PC-9 (cell line): Measurements from ENCODE around the gene KIAA1217.

Experiments
- EZH2 ChIP-seq: fragments of 200-600 bp; sonication (generic); IDR thresholded peaks from 2 replicates; pipeline ENCODE4 v1.8.0; 2017; ENCODE audit warnings: antibody characterized with exemption, low read depth
- TF ChIP-seq, protein P1 (sequence below): fragments of 200-600 bp; sonication (generic); conservative IDR thresholded peaks from 2 replicates; pipeline ENCODE4 v1.6.1; 2017; ENCODE audit warnings: mixed run types, antibody characterized with exemption, mild to moderate bottlenecking, moderate library complexity

DNA sequence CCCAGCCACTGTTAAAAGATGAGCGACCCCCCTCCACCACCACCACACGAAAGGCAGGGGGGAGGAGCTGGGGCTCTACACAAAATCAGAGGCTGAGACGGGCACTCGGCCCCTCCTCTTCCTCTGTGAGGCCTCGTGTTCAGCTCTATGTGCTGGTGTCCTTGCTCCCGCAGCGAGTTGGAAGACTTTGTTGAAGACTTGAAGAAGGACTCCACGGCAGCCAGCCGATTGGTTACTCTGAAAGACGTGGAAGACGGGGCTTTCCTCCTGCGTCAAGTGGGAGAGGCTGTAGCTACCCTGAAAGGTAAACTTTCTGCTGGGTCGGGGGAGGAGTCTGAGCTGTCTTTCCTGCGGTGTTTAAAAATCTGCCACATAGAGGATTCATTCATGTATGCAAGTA is 311.0 kb downstream of the KIAA1217 start:
- TF ChIP-seq EZH2 = no peak
- TF ChIP-seq, protein P1, sequence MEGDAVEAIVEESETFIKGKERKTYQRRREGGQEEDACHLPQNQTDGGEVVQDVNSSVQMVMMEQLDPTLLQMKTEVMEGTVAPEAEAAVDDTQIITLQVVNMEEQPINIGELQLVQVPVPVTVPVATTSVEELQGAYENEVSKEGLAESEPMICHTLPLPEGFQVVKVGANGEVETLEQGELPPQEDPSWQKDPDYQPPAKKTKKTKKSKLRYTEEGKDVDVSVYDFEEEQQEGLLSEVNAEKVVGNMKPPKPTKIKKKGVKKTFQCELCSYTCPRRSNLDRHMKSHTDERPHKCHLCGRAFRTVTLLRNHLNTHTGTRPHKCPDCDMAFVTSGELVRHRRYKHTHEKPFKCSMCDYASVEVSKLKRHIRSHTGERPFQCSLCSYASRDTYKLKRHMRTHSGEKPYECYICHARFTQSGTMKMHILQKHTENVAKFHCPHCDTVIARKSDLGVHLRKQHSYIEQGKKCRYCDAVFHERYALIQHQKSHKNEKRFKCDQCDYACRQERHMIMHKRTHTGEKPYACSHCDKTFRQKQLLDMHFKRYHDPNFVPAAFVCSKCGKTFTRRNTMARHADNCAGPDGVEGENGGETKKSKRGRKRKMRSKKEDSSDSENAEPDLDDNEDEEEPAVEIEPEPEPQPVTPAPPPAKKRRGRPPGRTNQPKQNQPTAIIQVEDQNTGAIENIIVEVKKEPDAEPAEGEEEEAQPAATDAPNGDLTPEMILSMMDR = no peak
